Measurements from ENCODE around the gene HECW1. TPM values are rescaled to one million over a fixed set of nuclear protein-coding genes. Genes with fewer than 3 reads are reported as not detected.

HECW1 gene
- total and polyA plus RNA-seq, 2 of the 8 experiments (the other 6 are each of a cell fraction or from before 2014, with no cell fraction given): 2.9 to 12.7 TPM

GRCh38 chr7:43570688-43571365 lies 458.4 kb downstream of the HECW1 start:
- Histone ChIP-seq H2AFZ (ENCODE audit: low read length) (no peak overlapping the region), H2BK120ac (replicated peaks; ENCODE audit: low read depth, low read length) (no peak overlapping the region), H3K4me1 (replicated peaks in 1 of 4; ENCODE audit: control insufficient read depth in 3 of 4, insufficient read depth in 4 of 4, low read length in 3 of 4) (no peaks in the 10 kb centered on the region), H2BK12ac (ENCODE audit: low read depth, low read length) (no peak overlapping the region), H4K91ac (replicated peaks; ENCODE audit: insufficient read length, low read length) (peak overlapping the region; percentile 55), H3K4me2 (ENCODE audit: insufficient read depth in 1 of 2, low read depth in 2 of 2, low read length in 2 of 2) (no peak overlapping the region), H3K27ac (ENCODE audit: low read depth, low read length) (no peak overlapping the region), H4K20me1 (replicated peaks in 1 of 2; ENCODE audit: control insufficient read depth in 1 of 2, insufficient read depth in 2 of 2, low read length in 2 of 2) (no peaks in the 10 kb centered on the region), H3K23me2 (ENCODE audit: low read depth, low read length) (no peaks in the 10 kb centered on the region), H3K79me2 (ENCODE audit: control insufficient read depth in 1 of 2, insufficient read depth in 2 of 2, low read length in 2 of 2) (no peaks in the 10 kb centered on the region), H3K79me1 (ENCODE audit: low read depth, low read length) (no peaks in the 10 kb centered on the region), H2AK5ac (ENCODE audit: low read depth, low read length) (no peak overlapping the region), H4K5ac (ENCODE audit: insufficient read length, low read depth, low read length) (no peak overlapping the region), H3K23ac (ENCODE audit: insufficient read length) (no peak overlapping the region), H2BK15ac (ENCODE audit: low read length) (no peak overlapping the region), H3K36me3 (ENCODE audit: control insufficient read depth in 2 of 4, insufficient read depth in 4 of 4, low read length in 3 of 4) (no peaks in the 10 kb centered on the region), H3K18ac (ENCODE audit: extremely low read depth, low read length) (no peak overlapping the region), H3K4me3 (ENCODE audit: extremely low read depth in 1 of 4, insufficient read depth in 2 of 4, low read depth in 3 of 4, low read length in 4 of 4) (no peak overlapping the region), H3K27me3 (replicated peaks in 1 of 4; ENCODE audit: control insufficient read depth in 3 of 4, extremely low read depth in 1 of 4, insufficient read depth in 3 of 4, low read length in 3 of 4) (no peaks in the 10 kb centered on the region), H3K56ac (replicated peaks; ENCODE audit: insufficient read length, low read depth, low read length) (no peak overlapping the region), H3K9me3 (ENCODE audit: insufficient read depth in 2 of 2, low read depth in 1 of 2, low read length in 1 of 2) (no peaks in the 10 kb centered on the region), H3K9ac (replicated peaks in 1 of 4; ENCODE audit: extremely low read depth in 1 of 4, low read depth in 3 of 4, low read length in 3 of 4) (no peak overlapping the region), H2BK20ac (ENCODE audit: low read length) (no peak overlapping the region), H2BK5ac (ENCODE audit: low read depth, low read length) (no peak overlapping the region), H4K8ac (ENCODE audit: extremely low read depth, insufficient read depth, low read length) (no peak overlapping the region), H3K14ac (ENCODE audit: insufficient read length) (no peak overlapping the region), H3K4ac (replicated peaks; ENCODE audit: insufficient read length, low read depth, low read length) (no peak overlapping the region)
- 93% methylated on average over 4 of the region's 4 CpGs; no CpG with 5 or more reads in 1 of the 2 experiments for WGBS, 2 experiments (ENCODE audit: extremely low coverage in 1 of 2, insufficient coverage in 1 of 2, insufficient read length in 1 of 2, insufficient replicate concordance in 2 of 2, low coverage in 1 of 2, low lambda C conversion rate in 2 of 2, missing lambda C conversion rate in 1 of 2)
- FAIRE-seq (no peak), DNase-seq (ENCODE audit: low read depth in 1 of 2, low spot score in 2 of 2) (no peak)
- POLR2A ChIA-PET (ENCODE audit: partially characterized antibody): no interaction called here
- CTCF ChIA-PET (ENCODE audit: partially characterized antibody): interaction anchor here (0.7 to 8.5 kb wide), 4 partner anchors 12 to 409 kb away, joined by 3 to 44 read pairs (median 3); partner anchors contain the start of gene STK17A
- no peak for TF ChIP-seq SIN3A (conservative IDR thresholded peaks at IDR 0.05 in 1 of 2, IDR thresholded peaks at IDR 0.05 in 1 of 2; ENCODE audit: low read depth in 1 of 2, low read length in 2 of 2)
- no peak for TF ChIP-seq TEAD4 (IDR thresholded peaks at IDR 0.05; ENCODE audit: low read depth, low read length)
- no peak for TF ChIP-seq MAX (IDR thresholded peaks at IDR 0.05)
- TF ChIP-seq SAP30 (IDR thresholded peaks at IDR 0.05; ENCODE audit: insufficient read depth, insufficient replicate concordance, low read length): no peak
- TF ChIP-seq USF2 (IDR thresholded peaks at IDR 0.05; ENCODE audit: low read length): no peak
- TF ChIP-seq SP1 (IDR thresholded peaks at IDR 0.05; ENCODE audit: low read depth, low read length): no peak
- TF ChIP-seq CTBP2 (IDR thresholded peaks at IDR 0.05; ENCODE audit: borderline replicate concordance, insufficient read depth, insufficient read length, low read length): no peak
- no peak for TF ChIP-seq EGR1 (IDR thresholded peaks at IDR 0.05; ENCODE audit: borderline replicate concordance, low read depth, low read length)
- no peak for TF ChIP-seq HDAC6 (IDR thresholded peaks at IDR 0.05; ENCODE audit: low read depth, low read length)
- no peak for TF ChIP-seq NANOG (IDR thresholded peaks at IDR 0.05; ENCODE audit: insufficient read depth, low read depth, low read length, poor library complexity, severe bottlenecking)

All from H1 (cell line).